Fibroblast of the aortic adventitia (primary cell): ENCODE measurements around the gene HIBCH. TPM values are rescaled to one million over a fixed set of nuclear protein-coding genes. Genes with fewer than 3 reads are reported as not detected.

Experiments
- DNase-seq: peaks from one replicate; pipeline ENCODE4 v3.0.0-alpha.2; 2010; ENCODE audit warnings: low read depth
- H3K4me3 ChIP-seq: 2 replicates; pipeline ENCODE4 v1.5.1; 2011; ENCODE audit warnings: low read depth, mild to moderate bottlenecking, control low read depth, low read length, moderate library complexity
- total RNA-seq: library from RNA; depleted of rRNA; stranded (reverse); fragments of >200 nt; gene quantifications from 2 replicates; pipeline ENCODE4 v1.2.3, GENCODE V29; 2012; ENCODE audit warnings: low replicate concordance
- TF ChIP-seq, protein P1 (sequence below): IDR thresholded peaks from 2 replicates; pipeline ENCODE4 v1.5.1; 2011; ENCODE audit warnings: mild to moderate bottlenecking, low read length, control low read depth, inconsistent platforms; ENCODE audit not compliant: insufficient read depth

HIBCH gene
- 21.5 and 24.4 TPM in 2 replicates for total RNA-seq

DNA sequence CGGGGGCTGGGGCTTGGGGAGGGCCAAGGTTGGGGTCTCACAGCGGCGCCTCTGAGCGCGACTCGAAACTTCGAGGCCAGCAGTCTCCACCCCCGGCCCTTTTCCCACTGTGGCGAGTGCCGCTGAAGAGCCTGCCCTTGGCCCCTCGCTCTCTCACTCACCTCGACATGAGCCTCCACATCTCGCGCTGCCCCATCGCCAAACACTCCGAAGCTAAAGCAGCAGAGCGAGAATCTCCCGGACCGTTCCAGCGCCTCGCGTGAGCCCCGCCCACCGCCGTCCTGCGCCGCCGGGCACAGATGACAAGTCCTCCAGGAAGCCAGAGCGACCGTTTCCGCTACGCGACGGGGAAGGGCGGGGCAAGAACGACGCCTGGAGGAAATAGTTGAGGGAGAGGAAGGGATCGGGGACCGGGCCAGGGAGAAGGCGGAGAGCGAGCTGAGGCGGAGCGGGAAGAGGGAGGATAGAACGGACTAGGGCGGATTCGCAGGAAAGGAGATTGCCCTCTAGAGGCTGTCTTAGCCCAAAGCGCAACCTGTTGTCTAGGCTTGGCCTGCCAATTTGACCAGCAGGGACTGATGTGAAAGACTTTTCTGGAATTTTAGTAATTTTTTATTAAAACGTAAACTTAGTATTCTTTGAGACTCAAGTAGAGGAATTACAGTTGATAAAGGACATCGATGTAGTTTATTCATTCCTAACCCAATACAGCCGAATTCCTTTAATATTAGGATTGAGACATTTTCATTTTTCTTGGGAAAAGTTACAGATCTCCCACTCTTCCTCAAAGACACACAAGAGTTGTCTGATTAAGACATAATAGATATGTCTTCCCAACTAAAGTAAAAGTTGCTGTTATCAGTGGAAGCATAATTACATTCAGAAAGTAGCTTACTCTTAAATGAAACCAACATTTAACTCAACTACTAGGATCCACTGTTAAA lies at the start of gene HIBCH:
Gene HIBCH, minus strand, starts transcription at position 272 of the 944 bp plus-strand sequence. Its CDS starts 76 bp downstream, at position 196.
- H3K4me3 ChIP-seq, result peak within 1 kb of the TSS; percentile 88
- peak; percentile 98 for DNase-seq
- TF ChIP-seq, protein P1, sequence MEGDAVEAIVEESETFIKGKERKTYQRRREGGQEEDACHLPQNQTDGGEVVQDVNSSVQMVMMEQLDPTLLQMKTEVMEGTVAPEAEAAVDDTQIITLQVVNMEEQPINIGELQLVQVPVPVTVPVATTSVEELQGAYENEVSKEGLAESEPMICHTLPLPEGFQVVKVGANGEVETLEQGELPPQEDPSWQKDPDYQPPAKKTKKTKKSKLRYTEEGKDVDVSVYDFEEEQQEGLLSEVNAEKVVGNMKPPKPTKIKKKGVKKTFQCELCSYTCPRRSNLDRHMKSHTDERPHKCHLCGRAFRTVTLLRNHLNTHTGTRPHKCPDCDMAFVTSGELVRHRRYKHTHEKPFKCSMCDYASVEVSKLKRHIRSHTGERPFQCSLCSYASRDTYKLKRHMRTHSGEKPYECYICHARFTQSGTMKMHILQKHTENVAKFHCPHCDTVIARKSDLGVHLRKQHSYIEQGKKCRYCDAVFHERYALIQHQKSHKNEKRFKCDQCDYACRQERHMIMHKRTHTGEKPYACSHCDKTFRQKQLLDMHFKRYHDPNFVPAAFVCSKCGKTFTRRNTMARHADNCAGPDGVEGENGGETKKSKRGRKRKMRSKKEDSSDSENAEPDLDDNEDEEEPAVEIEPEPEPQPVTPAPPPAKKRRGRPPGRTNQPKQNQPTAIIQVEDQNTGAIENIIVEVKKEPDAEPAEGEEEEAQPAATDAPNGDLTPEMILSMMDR, result peak; percentile 91

DNA sequence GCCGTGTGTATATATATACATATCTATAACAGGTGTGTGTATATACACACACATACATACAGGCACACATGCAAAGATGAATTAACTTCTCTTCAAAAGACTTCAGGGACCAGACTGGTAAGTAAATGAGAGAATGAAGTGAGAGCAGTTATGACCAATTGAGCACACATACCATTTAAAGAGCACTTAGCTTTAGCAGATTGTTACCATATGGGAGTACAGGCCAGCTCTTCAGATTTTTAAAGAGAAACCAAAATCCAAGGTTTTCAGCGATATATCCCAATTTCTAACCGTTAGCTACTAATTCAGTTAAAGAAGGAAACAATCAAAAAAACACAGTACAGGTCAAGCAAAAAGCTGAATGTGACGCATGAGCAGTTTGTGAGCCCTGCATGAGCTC lies 47.5 kb upstream of the HIBCH start:
- TF ChIP-seq, protein P1, result no peak
- DNase-seq, result no peak

DNA sequence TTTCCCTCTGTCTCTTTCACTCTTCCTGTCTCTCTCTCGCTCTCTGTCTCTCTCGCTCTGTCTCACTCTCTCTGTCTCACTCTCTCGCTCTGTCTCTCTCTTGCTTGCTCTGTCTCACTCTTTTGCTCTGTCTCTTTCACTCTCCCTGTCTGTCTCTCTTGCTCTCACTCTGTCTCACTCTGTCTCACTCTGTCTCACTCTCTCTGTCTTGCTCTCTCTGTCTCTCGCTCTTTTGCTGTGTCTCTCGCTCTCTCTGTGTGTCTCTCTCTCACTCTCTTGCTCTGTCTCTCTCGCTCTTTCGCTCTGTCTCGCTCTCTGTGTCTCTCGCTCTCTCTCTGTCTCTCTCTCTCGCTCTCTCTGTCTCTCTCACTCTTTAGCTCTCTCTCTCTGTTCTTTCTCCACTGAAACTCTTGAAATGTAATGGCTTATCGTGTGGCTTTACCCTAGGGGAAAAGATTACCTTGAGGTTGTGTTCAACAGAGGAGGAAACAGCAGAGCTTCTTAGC lies 46.7 kb upstream of the HIBCH start:
- no peak for DNase-seq
- H3K4me3 ChIP-seq, result no peak overlapping the region
- TF ChIP-seq, protein P1, result no peak

More for the DNA sequence above, 47.5 kb upstream of the HIBCH start:
- no peak overlapping the region for H3K4me3 ChIP-seq

DNA sequence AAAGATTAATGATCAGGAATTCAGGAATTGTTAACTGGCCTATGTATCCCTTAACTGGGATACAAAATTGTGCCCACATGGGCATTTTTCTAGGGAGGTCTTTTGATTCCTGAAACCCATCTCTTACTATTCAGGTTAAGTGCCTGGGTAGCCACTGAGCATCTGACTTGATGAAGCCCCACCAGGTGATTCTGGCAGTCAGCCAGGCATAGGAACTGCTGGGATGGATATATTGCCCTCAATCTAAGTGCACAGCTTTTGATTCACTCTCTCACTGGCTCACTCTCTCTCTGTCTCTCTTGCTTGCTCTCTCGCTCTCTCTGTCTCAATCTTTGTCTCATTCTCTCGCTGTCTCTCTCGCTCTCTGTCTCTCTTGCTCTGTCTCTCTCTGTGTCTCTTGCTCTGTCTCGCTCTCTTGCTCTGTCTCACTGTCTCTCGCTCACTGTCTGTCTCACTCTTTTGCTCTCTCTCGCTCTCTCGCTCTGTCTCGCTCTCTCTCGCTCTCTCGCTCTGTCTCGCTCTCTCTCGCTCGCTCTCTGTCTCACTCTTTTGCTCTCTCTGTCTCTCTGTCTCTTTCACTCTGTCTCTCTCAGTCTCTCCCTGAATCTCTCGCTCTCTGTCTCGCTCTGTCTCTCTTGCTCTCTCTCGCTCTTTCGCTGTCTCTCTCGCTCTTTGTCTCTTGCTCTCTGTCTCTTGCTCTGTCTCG lies 46.0 kb upstream of the HIBCH start:
- H3K4me3 ChIP-seq, result no peak overlapping the region
- no peak for DNase-seq
- TF ChIP-seq, protein P1, result no peak

GRCh38 chr2:190362894-190363293 lies 43.3 kb upstream of the HIBCH start:
- H3K4me3 ChIP-seq, result no peak overlapping the region
- no peak for DNase-seq
- TF ChIP-seq, protein P1, result no peak

- H3K4me3 ChIP-seq, result no peak overlapping the region
- TF ChIP-seq, protein P1, result no peak
- no peak for DNase-seq
Observed at GRCh38 chr2:190361572-190361971, 41.9 kb upstream of the HIBCH start.
